A549 (cell line): ENCODE data around the gene TMEM163. TPM values are rescaled to one million over a fixed set of nuclear protein-coding genes. Genes with fewer than 3 reads are reported as not detected.

Experiments used
- ATAC-seq, 2 experiments: fragments of 200-7000 bp in 1 of 2; fragments of >200 bp in 1 of 2; cut with Nextera tagmentation in 1 of 2; cut with Tn5 transposase in 1 of 2; 3 replicates each; pipeline versions ENCODE4 v1.8.0 to v1.9.1; 2018 to 2020; ENCODE audit warnings: mild to moderate bottlenecking in 1 of 2, moderate library complexity in 1 of 2
- CTCF ChIA-PET: fragments of 300-600 bp; sonication (Branson Sonifier 250); formaldehyde crosslinking; extraction: SDS; loops from one replicate; lab custom pipeline; 2021; ENCODE audit warnings: antibody characterized with exemption, inconsistent platforms; lab: Yijun Ruan, JAX
- POLR2A ChIA-PET: fragments of 350-600 bp; formaldehyde crosslinking; extraction: SDS; loops from one replicate; lab custom pipeline; 2021; ENCODE audit warnings: antibody characterized with exemption, inconsistent platforms; lab: Yijun Ruan, JAX
- DNase-seq, 2 experiments: peaks; one replicate each; pipeline versions ENCODE4 v3.0.0 to v3.0.0-alpha.2; 2011 to 2016; ENCODE audit warnings: low read depth in 1 of 2, low spot score in 1 of 2
- FAIRE-seq: peaks from 2 replicates; lab custom pipeline; 2011; peaks lifted over from hg19 to GRCh38; lab: Jason Lieb, UNC
- H3K27ac ChIP-seq, 2 experiments: fragments of >200 bp; sonication (Bioruptor Twin); formaldehyde crosslinking; 3 replicates each; pipeline ENCODE4 v1.5.1; 2016 to 2017
- H3K4me1 ChIP-seq: fragments of >200 bp; sonication (Bioruptor Twin); formaldehyde crosslinking; 3 replicates; pipeline ENCODE4 v1.6.1; 2016
- H3K4me2 ChIP-seq: fragments of >200 bp; sonication (Bioruptor Twin); formaldehyde crosslinking; 3 replicates; pipeline ENCODE4 v1.6.1; 2016
- H3K4me3 ChIP-seq: fragments of >200 bp; sonication (Bioruptor Twin); formaldehyde crosslinking; 3 replicates; pipeline ENCODE4 v1.5.1; 2016
- H3K9me3 ChIP-seq: fragments of >200 bp; sonication (Bioruptor Twin); formaldehyde crosslinking; 3 replicates; pipeline ENCODE4 v1.6.1; 2016
- CTCF ChIP-seq: fragments of >200 bp; sonication (Bioruptor Twin); formaldehyde crosslinking; IDR thresholded peaks from 3 replicates; pipeline ENCODE4 v1.5.1; 2016
- E2F6 ChIP-seq: IDR thresholded peaks from 2 replicates; pipeline ENCODE4 v1.6.1; 2012; ENCODE audit warnings: low read depth, borderline replicate concordance
- ELK1 ChIP-seq: fragments of 150-350 bp; IDR thresholded peaks from 2 replicates; pipeline ENCODE4 v1.6.1; 2014; ENCODE audit warnings: low read depth, mild to moderate bottlenecking, low read length
- FOSL2 ChIP-seq, 2 experiments: fragments of 450-650 bp in 1 of 2; fragments of >200 bp in 1 of 2; sonication (Bioruptor Twin) in 1 of 2; formaldehyde crosslinking; IDR thresholded peaks; 2 replicates each; pipeline versions ENCODE4 v1.5.0 to v1.6.1; 2016 to 2020; ENCODE audit warnings: mild to moderate bottlenecking in 1 of 2, moderate library complexity in 1 of 2
- HDAC2 ChIP-seq: fragments of 200-600 bp; sonication (generic); IDR thresholded peaks from 2 replicates; pipeline ENCODE4 v1.6.1; 2016
- HEYL ChIP-seq: fragments of 250-450 bp; sonication (Bioruptor Pico); IDR thresholded peaks from 2 replicates; pipeline ENCODE4 v1.8.0; 2021; ENCODE audit warnings: mild to moderate bottlenecking, moderate library complexity
- HMGXB4 ChIP-seq: fragments of 250-450 bp; sonication (Bioruptor Pico); IDR thresholded peaks from 2 replicates; pipeline ENCODE4 v1.5.0; 2021; ENCODE audit warnings: mild to moderate bottlenecking, moderate library complexity, borderline replicate concordance
- HOXB5 ChIP-seq: fragments of 250-450 bp; sonication (Bioruptor Pico); IDR thresholded peaks from 2 replicates; pipeline ENCODE4 v1.5.0; 2020; ENCODE audit warnings: mild to moderate bottlenecking, moderate library complexity
- JUN ChIP-seq, 2 experiments: fragments of >200 bp; sonication (Bioruptor Twin); formaldehyde crosslinking; IDR thresholded peaks; 2 replicates in 1 of 2; 3 replicates in 1 of 2; pipeline ENCODE4 v1.6.1; 2016 to 2017
- JUNB ChIP-seq: fragments of >200 bp; sonication (Bioruptor Twin); formaldehyde crosslinking; IDR thresholded peaks from 2 replicates; pipeline ENCODE4 v1.6.1; 2016
- MAFK ChIP-seq: fragments of 450-650 bp; IDR thresholded peaks from 2 replicates; pipeline ENCODE4 v1.6.1; 2014; ENCODE audit not compliant: partially characterized antibody
- MYC ChIP-seq: IDR thresholded peaks from 2 replicates; pipeline ENCODE4 v1.6.1; 2012; ENCODE audit warnings: mild to moderate bottlenecking, inconsistent platforms, low read length, improper control_type of control experiment, borderline replicate concordance
- NFE2L2 ChIP-seq: fragments of 150-350 bp; conservative IDR thresholded peaks from 2 replicates; pipeline ENCODE4 v1.6.1; 2014; ENCODE audit warnings: low read length
- POLR2A ChIP-seq: IDR thresholded peaks from 2 replicates; pipeline ENCODE4 v1.6.1; 2012; ENCODE audit warnings: mild to moderate bottlenecking, low read length
- POLR2AphosphoS2 ChIP-seq: conservative IDR thresholded peaks from 2 replicates; pipeline ENCODE4 v1.6.1; 2012; ENCODE audit warnings: low read length, improper control_type of control experiment, inconsistent platforms
- RAD21 ChIP-seq, 2 experiments: fragments of >200 bp in 1 of 2; sonication (Bioruptor Twin) in 1 of 2; formaldehyde crosslinking in 1 of 2; IDR thresholded peaks in 1 of 2; conservative IDR thresholded peaks in 1 of 2; 2 replicates in 1 of 2; 3 replicates in 1 of 2; pipeline ENCODE4 v1.6.1; 2012 to 2018; ENCODE audit warnings: inconsistent platforms in 1 of 2
- RARB ChIP-seq: fragments of 250-450 bp; sonication (Bioruptor Pico); IDR thresholded peaks from 2 replicates; pipeline ENCODE4 v1.8.0; 2021; ENCODE audit warnings: mild to moderate bottlenecking, moderate library complexity
- REST ChIP-seq: fragments of 200-600 bp; sonication (generic); IDR thresholded peaks from 2 replicates; pipeline ENCODE4 v1.6.1; 2016; ENCODE audit warnings: antibody characterized with exemption, mild to moderate bottlenecking, moderate library complexity
- RNF2 ChIP-seq: fragments of 200-600 bp; sonication (generic); IDR thresholded peaks from 2 replicates; pipeline ENCODE4 v1.6.1; 2016; ENCODE audit warnings: low read depth, mild to moderate bottlenecking, antibody characterized with exemption, moderate library complexity, borderline replicate concordance
- SMC3 ChIP-seq: fragments of >200 bp; sonication (Bioruptor Twin); formaldehyde crosslinking; IDR thresholded peaks from 3 replicates; pipeline ENCODE4 v1.6.1; 2018; ENCODE audit warnings: inconsistent platforms
- TFCP2L1 ChIP-seq: fragments of 250-450 bp; sonication (Bioruptor Pico); IDR thresholded peaks from 2 replicates; pipeline ENCODE4 v1.5.0; 2021; ENCODE audit warnings: mild to moderate bottlenecking
- ZFP36 ChIP-seq: fragments of 450-650 bp; IDR thresholded peaks from 2 replicates; pipeline ENCODE4 v1.6.1; 2014; ENCODE audit warnings: borderline replicate concordance; ENCODE audit not compliant: partially characterized antibody
- ZNF302 ChIP-seq: fragments of 250-450 bp; sonication (Bioruptor Pico); IDR thresholded peaks from 2 replicates; pipeline ENCODE4 v1.9.0; 2021; ENCODE audit warnings: inconsistent platforms, mild to moderate bottlenecking, moderate library complexity
- ZSCAN20 ChIP-seq: fragments of 250-450 bp; sonication (Bioruptor Pico); IDR thresholded peaks from 2 replicates; pipeline ENCODE4 v1.8.0; 2022; ENCODE audit warnings: mild to moderate bottlenecking, moderate library complexity
- WGBS: methylation state at CpG from one replicate; pipeline ENCODE4 v1.1.6; 2017; ENCODE audit errors: missing lambda C conversion rate; 5-methylcytosine and 5-hydroxymethylcytosine counted together
- polyA plus RNA-seq, 4 experiments: library from polyadenylated mRNA; depleted of rRNA in 3 of 4; stranded (reverse); fragments of >200 nt; fragmentation: RNase III in 1 of 4; extraction: RNeasy Plus Mini Kit Qiagen cat#74134 plus additional on column Dnase treatment in 1 of 4; gene quantifications; 2 replicates in 3 of 4; 3 replicates in 1 of 4; pipeline ENCODE4 v1.2.3, GENCODE V29; 2011 to 2017
- TF ChIP-seq, protein P1 (sequence below): fragments of 250-450 bp; sonication (Bioruptor Pico); IDR thresholded peaks from 2 replicates; pipeline ENCODE4 v1.5.0; 2020; ENCODE audit warnings: low read depth, mild to moderate bottlenecking, moderate library complexity

Gene TMEM163
- polyA plus RNA-seq, 2 of the 4 experiments (the other 2 are of a cell fraction) = not detected

DNA sequence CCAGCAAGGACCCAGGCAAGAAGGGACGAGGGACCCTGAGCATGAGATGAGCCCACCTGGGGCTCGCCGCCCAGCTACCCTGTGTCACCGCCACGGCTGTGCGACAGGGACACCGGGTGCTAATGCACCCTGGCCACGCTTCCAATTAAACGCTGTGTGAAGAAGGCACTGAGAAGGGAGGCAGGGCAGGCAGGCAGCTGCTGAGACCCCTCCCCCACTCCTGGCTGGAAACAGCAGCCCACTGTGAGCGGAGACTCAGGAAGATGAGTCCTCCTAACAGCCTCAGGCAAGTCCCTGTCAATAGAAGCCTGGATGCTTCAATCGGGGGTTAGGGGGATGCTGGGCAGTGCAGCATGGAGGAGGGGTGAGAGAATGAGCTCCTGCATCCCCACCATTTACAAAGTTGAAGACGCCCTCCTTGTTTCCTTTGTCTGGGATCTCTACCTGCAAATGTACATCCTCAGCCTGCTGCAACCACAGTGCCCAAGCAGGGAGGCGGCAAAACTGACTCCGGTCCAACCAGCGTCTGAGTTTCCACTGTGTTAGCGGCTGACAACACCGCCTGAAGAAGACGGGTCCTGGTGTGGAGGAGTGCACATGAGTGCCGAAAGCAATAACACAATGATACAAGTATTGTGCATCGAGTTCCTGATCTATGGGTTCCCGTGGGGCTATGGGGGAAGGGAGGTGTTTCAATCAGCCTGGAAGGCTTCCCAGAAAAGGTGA, 12.8 kb downstream of the TMEM163 start:
- ChIA-PET POLR2A (no interaction called here), CTCF (no interaction called here)
- Histone ChIP-seq H3K4me3 (no peak overlapping the region), H3K9me3 (no peaks in the 10 kb centered on the region)
- TF ChIP-seq HDAC2 (no peak), CTCF (no peak), MAFK (no peak), NFE2L2 (no peak), ZSCAN20 (no peak), JUNB (no peak), TFCP2L1 (no peak), HOXB5 (no peak), HMGXB4 (CRISPR knock-in tag) (no peak), E2F6 (no peak)
- TF ChIP-seq, protein P1, sequence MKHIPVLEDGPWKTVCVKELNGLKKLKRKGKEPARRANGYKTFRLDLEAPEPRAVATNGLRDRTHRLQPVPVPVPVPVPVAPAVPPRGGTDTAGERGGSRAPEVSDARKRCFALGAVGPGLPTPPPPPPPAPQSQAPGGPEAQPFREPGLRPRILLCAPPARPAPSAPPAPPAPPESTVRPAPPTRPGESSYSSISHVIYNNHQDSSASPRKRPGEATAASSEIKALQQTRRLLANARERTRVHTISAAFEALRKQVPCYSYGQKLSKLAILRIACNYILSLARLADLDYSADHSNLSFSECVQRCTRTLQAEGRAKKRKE (CRISPR knock-in tag) = no peak
- TF ChIP-seq, all 56 proteins: peak for 0
- 65% methylated on average over 17 of the region's 21 CpGs for WGBS
- no peak for DNase-seq
- Histone ChIP-seq H3K4me2 (no peak overlapping the region), H3K4me1 (no peaks in the 10 kb centered on the region), H3K27ac (no peak overlapping the region)
- no peak for ATAC-seq
- FAIRE-seq = no peak

DNA sequence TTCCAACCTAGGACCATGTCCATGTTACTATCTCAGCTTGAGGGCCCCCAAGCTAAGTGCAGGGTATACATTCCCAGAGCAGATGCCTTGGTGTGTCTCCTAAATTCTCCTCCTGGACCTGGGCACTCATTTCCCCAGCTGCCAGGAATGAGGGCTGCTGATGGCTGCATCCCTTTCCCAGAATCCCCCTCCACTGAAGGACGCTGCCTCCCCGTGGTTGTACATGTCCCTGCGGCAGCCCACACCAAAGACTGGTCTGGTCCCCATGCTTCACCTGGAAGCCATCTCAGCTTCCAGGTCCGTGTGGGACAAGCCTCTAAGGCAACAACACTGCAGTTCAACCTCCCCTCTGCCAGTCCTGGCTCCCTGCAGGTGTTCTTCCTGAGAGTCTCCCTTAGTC, 14.6 kb downstream of the TMEM163 start:
- no peak overlapping the region for H3K27ac ChIP-seq
- ATAC-seq (no peak; a peak in 1 of 6 replicates), DNase-seq (no peak), FAIRE-seq (no peak)
- WGBS = 0% methylated on average over 3 of the region's 4 CpGs
- H3K4me3 ChIP-seq = no peak overlapping the region
- ChIA-PET CTCF (interaction anchor here (0.7 kb wide), 1 partner anchor 1425 kb away, joined by 3 read pairs; no protein-coding TSS in a partner anchor), POLR2A (no interaction called here)
- H3K4me2 ChIP-seq = no peak overlapping the region
- no peaks in the 10 kb centered on the region for H3K4me1 ChIP-seq
- TF ChIP-seq POLR2A (no peak), JUN (IDR thresholded peaks at IDR 0.05) (no peak), POLR2AphosphoS2 (no peak), ZFP36 (no peak), RNF2 (no peak), MYC (no peak), ELK1 (no peak), RAD21 (conservative IDR thresholded peaks at IDR 0.05 in 1 of 2, IDR thresholded peaks at IDR 0.05 in 1 of 2) (no peak), SMC3 (no peak), FOSL2 (IDR thresholded peaks at IDR 0.05) (no peak), FOSL2 (CRISPR knock-in tag; IDR thresholded peaks at IDR 0.05) (no peak), RARB (CRISPR knock-in tag) (no peak), ZNF302 (no peak), HEYL (CRISPR knock-in tag) (no peak), HOXB5 (no peak), REST (no peak), MAFK (no peak)
- no peaks in the 10 kb centered on the region for H3K9me3 ChIP-seq
